Epidermal melanocyte (primary cell): Measurements from ENCODE around the gene HSPA12A.

Experiments used
- DNase-seq: peaks from one replicate; pipeline ENCODE4 v3.0.0; 2011; ENCODE audit warnings: low spot score; ENCODE audit not compliant: insufficient read length

Gene HSPA12A

GRCh38 chr10:116692225-116692624 lies 50.1 kb downstream of the HSPA12A start:
- no peak for DNase-seq

- DNase-seq, result no peak
Measured at GRCh38 chr10:116691635-116692034, 50.7 kb downstream of the HSPA12A start.

- DNase-seq, result no peak
Measured at GRCh38 chr10:116690356-116691322, 51.7 kb downstream of the HSPA12A start.

GRCh38 chr10:116689744-116690143 lies 52.6 kb downstream of the HSPA12A start:
- DNase-seq, result no peak

DNA sequence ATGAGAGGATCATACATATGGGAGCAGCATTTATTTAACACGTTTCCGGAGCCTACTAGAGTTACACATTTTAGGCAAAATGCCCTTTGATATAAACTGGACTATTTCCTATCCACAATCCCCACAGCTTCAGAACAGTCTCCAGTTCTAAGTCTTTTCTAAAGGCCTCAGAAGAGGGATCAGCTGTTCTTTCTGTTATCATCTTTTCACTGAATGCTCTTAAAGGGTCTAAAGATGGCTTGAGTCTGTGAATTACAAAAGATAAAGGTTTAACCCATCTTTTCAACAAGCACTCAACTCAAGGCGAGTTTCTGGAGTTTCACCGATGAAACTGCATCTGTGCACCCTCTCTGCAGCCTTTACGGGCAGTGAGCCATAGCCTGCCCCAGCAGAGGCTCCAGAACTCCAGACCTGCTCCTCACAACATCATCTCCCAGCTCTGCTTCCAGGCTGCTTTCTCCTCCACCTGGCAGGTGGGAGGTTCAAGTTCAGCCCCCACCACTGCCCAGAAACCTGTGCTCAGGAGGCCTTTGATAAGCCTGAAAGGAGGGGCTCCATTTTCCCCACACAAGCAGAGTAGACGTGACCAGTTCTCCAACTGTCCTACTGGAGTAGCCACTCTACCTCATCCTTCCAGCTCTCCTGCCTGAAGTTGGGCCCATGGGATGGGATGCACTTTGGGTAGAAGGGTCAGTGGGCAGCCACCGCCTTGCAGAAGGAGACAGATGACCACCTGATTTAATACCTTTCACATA lies 53.4 kb downstream of the HSPA12A start:
- no peak for DNase-seq

- DNase-seq, result no peak
Measured at GRCh38 chr10:116688241-116688711, 54.1 kb downstream of the HSPA12A start.

DNA sequence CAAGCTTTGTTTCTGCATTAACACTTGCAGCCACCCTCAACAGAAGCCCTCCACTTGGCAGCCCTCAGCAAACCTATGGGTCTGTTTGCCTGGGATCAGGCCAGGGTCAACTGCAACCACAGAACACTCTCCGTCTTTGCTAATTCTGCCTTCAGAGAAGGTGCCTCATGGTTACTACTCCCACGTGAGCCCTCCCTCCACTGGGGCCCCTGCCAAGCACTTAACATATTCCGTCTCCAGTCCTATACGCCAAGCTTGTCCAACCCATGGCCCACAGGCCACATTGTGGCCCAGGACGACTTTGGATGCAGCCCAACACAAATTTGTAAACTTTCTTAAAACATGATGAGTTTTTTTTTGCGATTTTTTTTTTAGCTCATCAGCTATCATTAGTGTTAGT lies 54.7 kb downstream of the HSPA12A start:
- DNase-seq, result no peak

DNA sequence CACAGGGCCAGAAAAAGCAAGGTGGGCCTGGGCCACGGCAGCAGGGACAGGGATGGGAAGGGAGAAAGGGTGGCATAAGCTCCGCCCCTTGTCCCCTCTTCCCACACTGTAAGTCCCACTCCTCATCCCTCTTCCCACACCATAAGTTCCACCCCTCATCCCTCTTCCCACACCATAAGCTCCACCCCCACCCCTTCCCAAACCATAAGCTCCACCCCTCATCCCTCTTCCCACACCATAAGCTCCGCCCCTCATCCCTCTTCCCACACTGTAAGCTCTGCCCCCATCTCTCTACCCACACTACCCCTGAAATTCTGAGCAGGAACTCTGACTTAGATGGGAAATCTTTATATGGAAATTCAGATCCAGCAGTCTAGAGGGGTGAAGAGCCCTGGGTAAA lies 55.7 kb downstream of the HSPA12A start:
- DNase-seq, result no peak

DNA sequence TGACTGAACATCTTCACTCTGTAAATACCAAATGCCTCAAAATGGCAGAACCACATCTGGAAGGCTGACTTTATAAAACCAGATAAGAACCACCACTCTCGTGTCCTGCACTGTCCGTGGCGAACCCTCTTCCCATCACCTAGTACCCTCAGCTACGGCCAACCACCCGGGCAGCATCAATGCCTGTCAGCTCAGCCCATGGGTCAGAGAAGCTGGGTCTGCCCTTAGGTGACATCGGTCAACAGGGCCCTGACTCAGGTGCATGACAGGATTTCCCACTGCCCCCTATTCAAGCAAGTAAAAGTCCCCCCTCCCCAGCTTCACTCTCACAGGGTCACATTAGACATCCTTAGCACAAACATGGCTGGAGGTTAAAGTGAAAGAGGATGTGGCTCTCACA lies 56.6 kb downstream of the HSPA12A start:
- DNase-seq, result no peak

GRCh38 chr10:116684781-116685180 lies 57.6 kb downstream of the HSPA12A start:
- no peak for DNase-seq

GRCh38 chr10:116683821-116684220 lies 58.5 kb downstream of the HSPA12A start:
- no peak for DNase-seq

GRCh38 chr10:116683166-116683565 lies 59.2 kb downstream of the HSPA12A start:
- no peak for DNase-seq

DNA sequence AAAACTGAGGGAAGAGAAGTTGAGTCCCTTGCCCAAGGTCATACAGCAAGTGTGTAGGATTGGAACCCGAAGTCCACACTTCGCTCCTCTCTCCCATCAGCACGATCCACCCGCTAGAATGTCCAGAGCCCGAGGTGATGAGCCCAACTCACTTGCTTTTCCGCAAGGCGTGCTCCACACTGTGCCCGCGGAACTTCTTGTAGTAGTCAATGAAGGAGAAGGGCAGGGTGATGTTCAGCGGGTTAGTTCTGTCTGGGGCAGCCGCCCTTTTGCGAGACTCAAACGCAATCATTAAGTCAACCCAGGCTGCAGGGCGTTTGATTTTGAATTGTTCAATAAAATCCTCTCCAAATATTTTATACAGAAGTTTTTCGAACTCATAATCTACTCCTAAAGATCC lies 63.0 kb downstream of the HSPA12A start:
- no peak for DNase-seq

DNA sequence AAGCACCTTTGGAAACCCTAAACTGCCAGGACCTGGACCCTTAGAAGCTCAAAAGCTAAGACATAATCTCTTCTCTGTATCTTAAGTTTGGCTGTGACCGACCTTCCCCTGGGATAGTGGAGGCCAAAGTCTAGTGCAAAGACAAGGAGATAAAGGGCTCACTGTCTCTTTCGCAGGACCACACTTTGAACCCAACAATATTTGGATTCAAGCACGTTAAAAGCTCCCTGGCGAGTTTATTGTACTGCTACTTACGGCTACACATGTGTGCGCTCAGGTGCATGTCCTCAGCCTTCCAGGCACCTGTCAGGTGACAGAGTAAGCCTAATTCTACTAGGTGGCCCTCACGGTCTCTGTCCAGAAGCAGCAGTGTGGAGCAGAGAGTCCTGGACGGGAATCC lies 65.7 kb downstream of the HSPA12A start:
- DNase-seq, result no peak

DNA sequence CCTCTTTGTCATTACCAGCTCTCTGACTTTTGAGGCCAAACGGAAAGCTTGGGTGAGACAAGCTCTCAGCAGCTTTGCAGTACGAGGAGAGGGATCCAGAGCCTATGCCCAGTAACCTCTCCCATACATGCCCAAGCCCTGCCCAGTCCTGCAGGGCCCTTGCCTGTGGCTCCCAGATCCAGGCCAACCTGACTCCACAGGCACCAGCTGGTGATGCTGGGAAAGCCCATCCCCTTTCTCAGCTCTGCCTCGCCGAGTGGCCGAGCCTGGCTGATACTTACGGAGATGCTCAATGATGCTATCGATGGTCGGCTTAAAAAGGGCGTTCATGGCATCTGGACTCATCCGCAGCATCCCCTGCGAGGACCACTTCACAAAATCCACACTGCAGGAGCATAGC lies 66.2 kb downstream of the HSPA12A start:
- DNase-seq, result no peak

GRCh38 chr10:116674901-116675423 lies 67.4 kb downstream of the HSPA12A start:
- no peak for DNase-seq

DNA sequence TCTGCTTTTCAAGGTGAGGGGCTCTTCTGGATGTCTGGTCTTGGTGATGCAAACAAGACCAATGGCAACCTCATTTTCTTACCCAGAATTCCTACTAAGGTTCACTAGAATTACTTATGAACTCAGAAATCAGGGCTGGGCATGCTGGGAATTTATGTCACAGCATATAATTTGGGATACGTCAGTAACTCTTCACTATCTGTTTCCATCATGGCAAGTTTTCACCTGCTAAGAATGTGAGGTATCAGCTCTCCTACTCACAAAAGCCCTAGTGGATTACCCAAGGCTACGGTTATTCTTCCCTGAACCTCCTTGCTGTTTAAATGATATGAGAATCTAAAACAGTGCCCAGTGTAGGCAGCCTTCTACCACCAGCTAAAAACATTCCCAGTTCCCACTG lies 68.5 kb downstream of the HSPA12A start:
- no peak for DNase-seq

DNA sequence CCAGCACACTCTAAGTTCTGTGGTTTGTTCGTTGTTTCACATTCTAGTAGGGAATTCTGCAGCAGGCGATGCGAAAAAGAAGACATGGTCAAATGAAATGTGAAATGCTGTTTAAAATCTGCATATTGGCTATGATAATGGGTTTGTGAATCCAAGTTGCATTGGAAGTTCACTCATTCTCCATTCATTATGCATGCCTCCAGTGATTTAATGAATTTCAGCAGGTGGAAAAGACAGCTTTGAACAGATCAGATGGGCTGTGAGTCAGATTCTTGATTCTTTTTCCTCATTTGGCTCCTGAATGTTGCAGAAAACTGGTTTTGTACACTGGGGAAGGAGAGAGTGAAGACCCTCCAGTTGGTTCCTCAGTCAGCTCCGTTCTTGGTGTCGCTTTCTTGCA lies 69.5 kb downstream of the HSPA12A start:
- DNase-seq, result no peak

- DNase-seq, result no peak
Measured at GRCh38 chr10:116671274-116671926, 71.0 kb downstream of the HSPA12A start.

DNA sequence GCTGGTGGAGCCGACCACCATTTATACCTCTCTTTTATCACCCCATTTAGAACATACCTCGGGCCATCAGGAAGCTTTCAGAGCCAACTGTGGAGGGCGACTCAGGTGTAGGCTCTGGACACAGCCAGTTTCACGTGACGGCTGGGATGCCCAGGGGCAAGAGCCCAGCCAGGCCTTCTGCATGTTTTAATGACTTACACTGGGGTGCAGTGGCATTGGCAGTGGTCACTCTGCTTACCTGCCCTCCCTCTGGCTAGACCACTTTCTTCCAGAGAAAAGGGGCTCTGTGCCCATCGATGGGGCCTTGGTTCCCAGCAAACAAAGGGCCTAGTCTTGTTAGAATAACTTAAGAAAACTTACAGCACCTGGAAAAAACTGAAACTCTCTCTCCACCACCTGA lies 71.7 kb downstream of the HSPA12A start:
- no peak for DNase-seq

- no peak for DNase-seq
Measured at GRCh38 chr10:116669832-116670644, 72.3 kb downstream of the HSPA12A start.
